GM06990 (cell line): ENCODE data around the gene PEPD.

Experiments
- DNase-seq: peaks from one replicate; pipeline ENCODE4 v3.0.0-alpha.2; 2011; ENCODE audit not compliant: insufficient read length; ENCODE audit errors: extremely low read depth
- H3K27me3 ChIP-seq: replicated peaks from 2 replicates; pipeline ENCODE4 v1.6.0; 2011; ENCODE audit warnings: low read length; ENCODE audit not compliant: control insufficient read depth, insufficient read depth
- H3K36me3 ChIP-seq: 2 replicates; pipeline ENCODE4 v1.5.1; 2011; ENCODE audit warnings: low read length; ENCODE audit not compliant: control insufficient read depth, insufficient read depth
- H3K4me3 ChIP-seq: replicated peaks from 2 replicates; pipeline ENCODE4 v1.5.1; 2011; ENCODE audit warnings: low read depth, mild to moderate bottlenecking, control low read depth, low read length
- TF ChIP-seq, protein P1 (sequence below): IDR thresholded peaks from 2 replicates; pipeline ENCODE4 v1.5.1; 2011; ENCODE audit warnings: low read length, control low read depth, mild to moderate bottlenecking, inconsistent platforms; ENCODE audit not compliant: insufficient read depth, poor library complexity, severe bottlenecking

PEPD gene

DNA sequence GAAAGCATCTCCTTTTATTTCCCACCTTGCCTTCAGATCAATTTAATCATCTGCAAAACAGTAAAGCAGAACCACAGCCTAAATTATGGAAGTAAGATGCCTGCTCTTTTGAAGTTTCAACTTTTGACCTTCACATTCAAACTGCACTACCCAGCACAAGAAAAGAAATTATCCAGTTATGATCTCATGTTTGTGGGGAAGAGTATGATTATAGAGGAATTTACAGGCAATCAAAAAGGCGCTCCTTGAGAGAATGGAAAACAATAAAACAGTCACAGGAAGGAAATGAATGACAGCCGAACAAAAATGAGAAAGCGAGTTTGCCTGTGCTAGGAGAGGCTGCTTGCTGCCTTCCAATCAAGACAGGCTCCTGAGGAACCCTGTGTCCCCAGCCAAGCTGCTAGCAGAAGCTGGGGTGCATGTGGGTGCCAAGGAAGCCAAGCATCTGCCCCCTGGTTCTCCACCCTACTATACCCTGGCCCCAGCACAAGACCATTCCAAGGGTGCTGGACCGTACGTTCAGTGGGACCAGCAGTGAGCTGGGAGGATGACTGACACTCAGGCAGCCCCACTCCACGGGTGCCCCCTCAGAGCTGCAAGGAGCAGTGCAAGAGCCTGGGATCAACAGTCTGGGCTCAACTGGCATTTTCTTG is 47.8 kb downstream of the PEPD start:
- no peak overlapping the region for H3K4me3 ChIP-seq

DNA sequence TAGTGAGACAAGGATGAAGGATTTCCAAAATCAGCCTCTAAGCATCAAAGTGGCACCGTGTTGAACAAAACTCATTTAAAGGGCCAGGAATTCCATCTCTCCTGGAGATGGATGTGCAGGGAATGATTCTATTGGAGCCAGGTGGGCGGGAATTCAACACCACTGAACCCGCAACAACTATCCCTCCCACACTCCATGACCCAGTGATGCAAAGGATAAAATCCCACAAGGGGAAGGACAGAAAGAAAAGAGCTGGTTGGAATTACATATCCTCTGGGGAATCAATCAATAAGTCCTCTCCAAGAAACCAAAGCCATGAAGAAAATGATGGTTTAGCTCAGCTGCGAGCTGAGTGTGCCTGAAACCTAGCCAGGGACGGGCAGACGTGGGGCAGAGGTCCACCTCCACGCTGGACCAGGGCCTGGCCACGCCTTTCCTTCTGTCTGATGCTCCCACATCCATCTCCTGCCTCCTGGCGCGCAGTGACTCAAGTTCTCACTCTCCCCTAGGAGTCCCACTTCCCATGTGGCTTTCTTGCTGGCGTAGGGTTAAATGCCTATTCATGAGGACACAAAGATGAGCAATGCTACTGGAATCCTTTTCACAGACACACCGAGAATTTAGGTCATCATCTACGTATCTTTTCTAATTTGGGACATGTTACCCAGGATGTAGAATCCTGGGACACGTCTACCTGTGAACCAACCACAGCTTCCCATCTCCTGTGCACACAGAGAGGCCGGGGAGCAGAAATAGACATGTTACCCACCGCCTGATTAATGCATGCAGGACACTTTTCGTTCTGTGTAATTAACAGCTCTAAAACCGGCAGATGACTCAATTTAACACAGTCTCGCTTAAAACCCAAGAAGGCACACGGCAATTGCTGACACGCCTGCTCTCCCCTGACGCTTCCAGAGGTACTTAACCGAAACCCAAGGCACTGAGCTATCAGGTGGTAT is 48.6 kb downstream of the PEPD start:
- H3K4me3 ChIP-seq: no peak overlapping the region
- H3K36me3 ChIP-seq: 0 out of 2 replicates have a peak, but pooled peaks cover 1% of the 10 kb centered on the region
- no peak for DNase-seq
- no peaks in the 10 kb centered on the region for H3K27me3 ChIP-seq
- TF ChIP-seq, protein P1, sequence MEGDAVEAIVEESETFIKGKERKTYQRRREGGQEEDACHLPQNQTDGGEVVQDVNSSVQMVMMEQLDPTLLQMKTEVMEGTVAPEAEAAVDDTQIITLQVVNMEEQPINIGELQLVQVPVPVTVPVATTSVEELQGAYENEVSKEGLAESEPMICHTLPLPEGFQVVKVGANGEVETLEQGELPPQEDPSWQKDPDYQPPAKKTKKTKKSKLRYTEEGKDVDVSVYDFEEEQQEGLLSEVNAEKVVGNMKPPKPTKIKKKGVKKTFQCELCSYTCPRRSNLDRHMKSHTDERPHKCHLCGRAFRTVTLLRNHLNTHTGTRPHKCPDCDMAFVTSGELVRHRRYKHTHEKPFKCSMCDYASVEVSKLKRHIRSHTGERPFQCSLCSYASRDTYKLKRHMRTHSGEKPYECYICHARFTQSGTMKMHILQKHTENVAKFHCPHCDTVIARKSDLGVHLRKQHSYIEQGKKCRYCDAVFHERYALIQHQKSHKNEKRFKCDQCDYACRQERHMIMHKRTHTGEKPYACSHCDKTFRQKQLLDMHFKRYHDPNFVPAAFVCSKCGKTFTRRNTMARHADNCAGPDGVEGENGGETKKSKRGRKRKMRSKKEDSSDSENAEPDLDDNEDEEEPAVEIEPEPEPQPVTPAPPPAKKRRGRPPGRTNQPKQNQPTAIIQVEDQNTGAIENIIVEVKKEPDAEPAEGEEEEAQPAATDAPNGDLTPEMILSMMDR: no peak

More for the DNA sequence above, 47.8 kb downstream of the PEPD start:
- Histone ChIP-seq H3K36me3 (0 out of 2 replicates have a peak, but pooled peaks cover 1% of the 10 kb centered on the region), H3K27me3 (no peaks in the 10 kb centered on the region)
- TF ChIP-seq, protein P1: no peak
- DNase-seq: no peak

DNA sequence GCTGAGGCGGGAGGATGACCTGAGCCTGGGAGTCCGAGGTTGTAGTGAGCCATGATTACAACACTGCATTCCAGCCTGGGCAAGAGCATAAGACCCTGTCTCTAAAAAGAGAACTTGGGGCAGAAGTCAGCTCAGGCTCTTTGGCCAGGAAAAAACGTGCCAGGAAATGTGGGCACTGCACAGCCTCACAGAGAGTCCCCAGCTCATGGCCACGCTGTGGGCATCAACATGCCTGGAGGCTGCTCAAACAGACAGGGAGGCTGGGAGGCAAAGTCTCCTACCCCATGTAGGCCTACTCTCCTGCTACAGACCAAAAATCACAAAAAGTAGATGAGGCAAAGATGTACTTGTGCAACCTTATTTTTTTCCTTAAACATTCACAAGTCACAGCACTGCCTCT is 49.4 kb downstream of the PEPD start:
- TF ChIP-seq, protein P1: no peak
- no peaks in the 10 kb centered on the region for H3K36me3 ChIP-seq
- no peak for DNase-seq
- no peaks in the 10 kb centered on the region for H3K27me3 ChIP-seq
- H3K4me3 ChIP-seq: no peak overlapping the region

DNA sequence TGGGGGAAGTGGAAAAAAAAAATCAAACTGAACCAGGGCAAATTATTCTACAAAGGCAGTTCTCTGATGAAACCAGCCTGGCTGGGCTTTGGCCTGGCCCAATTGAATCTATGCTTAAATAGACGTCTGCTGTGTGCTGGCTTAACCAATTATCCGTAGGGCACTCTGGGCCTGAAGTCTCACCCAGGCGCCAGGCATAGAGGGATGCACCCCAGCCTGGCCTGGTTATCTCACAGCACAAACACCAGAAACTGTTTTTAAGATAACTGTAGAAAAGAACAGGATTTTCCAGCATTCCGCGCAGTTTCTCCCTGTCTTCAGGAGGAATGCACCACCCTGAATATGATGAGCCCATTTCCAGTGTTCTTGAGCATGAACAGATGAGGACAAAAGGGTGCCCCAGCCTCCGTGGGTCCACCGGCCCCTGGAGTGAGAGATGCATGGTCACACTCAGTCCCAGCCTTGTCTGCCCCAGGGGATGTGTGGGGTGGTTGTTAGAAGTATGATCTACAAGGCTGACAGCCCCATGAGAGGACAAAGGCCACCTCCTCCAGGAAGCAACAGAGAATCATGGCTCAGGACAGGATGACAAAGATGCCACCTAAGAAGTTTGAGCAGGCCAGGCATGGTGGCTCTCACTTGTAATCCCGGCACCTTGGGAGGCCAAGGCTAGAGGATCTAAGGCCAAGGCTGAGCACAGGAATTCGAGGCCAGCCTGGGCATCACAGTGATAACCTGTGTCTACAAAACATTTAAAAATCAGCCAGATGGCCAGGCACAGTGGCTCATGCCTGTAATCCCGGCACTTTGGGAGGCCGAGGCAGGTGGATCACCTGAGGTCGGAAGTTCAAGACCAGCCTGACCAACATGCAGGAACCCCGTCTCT is 50.2 kb downstream of the PEPD start:
- TF ChIP-seq, protein P1: no peak
- H3K36me3 ChIP-seq: no peaks in the 10 kb centered on the region

DNA sequence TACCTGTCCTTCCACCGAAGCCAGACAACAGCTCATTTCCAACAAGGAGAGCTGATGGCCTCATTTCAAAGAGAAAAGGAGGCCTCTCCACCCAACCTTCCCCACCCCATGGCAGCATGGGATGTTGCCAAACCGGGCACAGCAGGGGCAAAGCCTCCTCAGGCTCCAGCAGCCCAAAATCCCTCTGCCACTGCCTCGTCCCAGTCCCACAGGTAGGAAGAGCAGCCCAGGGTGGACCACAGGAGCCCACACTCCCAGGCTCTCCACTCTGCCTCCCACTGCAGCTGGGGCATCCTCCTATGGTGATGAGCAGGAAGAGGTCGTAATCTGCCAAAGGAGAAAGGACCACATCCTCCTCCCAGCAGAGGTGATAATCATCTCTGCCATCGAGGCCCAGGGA is 50.9 kb downstream of the PEPD start:
- TF ChIP-seq, protein P1: no peak
- no peaks in the 10 kb centered on the region for H3K27me3 ChIP-seq
- H3K4me3 ChIP-seq: no peak overlapping the region
- no peaks in the 10 kb centered on the region for H3K36me3 ChIP-seq
- DNase-seq: no peak

More for the DNA sequence above, 50.2 kb downstream of the PEPD start:
- no peak for DNase-seq
- no peaks in the 10 kb centered on the region for H3K27me3 ChIP-seq
- H3K4me3 ChIP-seq: no peak overlapping the region
